K562 (cell line): ENCODE results near the gene CSNK1G1. TPM values are rescaled to one million over a fixed set of nuclear protein-coding genes. Genes with fewer than 3 reads are reported as not detected.
A peak's percentile ranks its signal among the peaks of the same experiment; 100 is the strongest.

ENCODE experiments used
- E2F4 ChIP-seq: sonication (generic); formaldehyde crosslinking; IDR thresholded peaks from 2 replicates; pipeline ENCODE4 v1.8.0; 2022; ENCODE audit warnings: mild to moderate bottlenecking, low read depth, missing genetic modification reagents
- HIVEP1 ChIP-seq: fragments of 250-450 bp; sonication (Bioruptor Pico); IDR thresholded peaks from 2 replicates; pipeline ENCODE4 v1.4.0; 2020; ENCODE audit warnings: mild to moderate bottlenecking
- KLF16 ChIP-seq: IDR thresholded peaks from 2 replicates; pipeline ENCODE4 v1.6.1; 2016; ENCODE audit warnings: antibody characterized with exemption
- L3MBTL2 ChIP-seq: fragments of 450-650 bp; IDR thresholded peaks from 2 replicates; pipeline ENCODE4 v1.6.1; 2016; ENCODE audit warnings: mild to moderate bottlenecking, moderate library complexity
- NFE2 ChIP-seq: IDR thresholded peaks from 2 replicates; pipeline ENCODE4 v1.6.1; 2014; ENCODE audit warnings: antibody characterized with exemption, low read depth
- SOX6 ChIP-seq: fragments of 450-650 bp; IDR thresholded peaks from 2 replicates; pipeline ENCODE4 v1.6.1; 2014; ENCODE audit warnings: mild to moderate bottlenecking
- TBP ChIP-seq: optimal IDR thresholded peaks from 2 replicates; pipeline ENCODE3; 2011; ENCODE audit warnings: low read depth, low read length, improper control_type of control experiment
- THRB ChIP-seq: fragments of 450-650 bp; formaldehyde crosslinking; conservative IDR thresholded peaks from 2 replicates; pipeline ENCODE4 v1.4.0; 2022; ENCODE audit warnings: mild to moderate bottlenecking, missing genetic modification characterization
- ZFPM2 ChIP-seq: fragments of 250-450 bp; sonication (Bioruptor Pico); IDR thresholded peaks from 2 replicates; pipeline ENCODE4 v1.5.1; 2022; ENCODE audit warnings: mild to moderate bottlenecking
- ZNF124 ChIP-seq: sonication (generic); formaldehyde crosslinking; IDR thresholded peaks from 2 replicates; pipeline ENCODE4 v1.8.1; 2022; ENCODE audit warnings: missing genetic modification reagents
- ZNF165 ChIP-seq: fragments of 250-450 bp; sonication (Bioruptor Pico); IDR thresholded peaks from 2 replicates; pipeline ENCODE4 v1.4.0; 2020; ENCODE audit warnings: borderline replicate concordance
- polyA plus RNA-seq, 8 experiments: library from polyadenylated mRNA; depleted of rRNA in 4 of 8; stranded (reverse) in 5 of 8; unstranded in 3 of 8; fragments of >200 nt; fragmentation: Nextera tagmentation in 2 of 8; fragmentation: Illumina TruSeq in 1 of 8; extraction: Ambion mirVana in 2 of 8; extraction: Trizol in 1 of 8; gene quantifications; 2 replicates each; pipeline versions ENCODE4 v1.2.1 to v1.2.3, GENCODE V29; 2011 to 2014; ENCODE audit warnings: inconsistent platforms in 1 of 8, missing spikeins in 1 of 8
- total RNA-seq, 7 experiments: library from RNA; depleted of rRNA in 6 of 7; stranded (reverse); fragments of >200 nt in 6 of 7; fragmentation: Illumina TruSeq in 2 of 7; extraction: Trizol in 2 of 7; gene quantifications; 2 replicates each; pipeline versions ENCODE4 v1.2.1 to v1.2.3, GENCODE V29; 2011 to 2021; ENCODE audit warnings: low replicate concordance in 1 of 7
- TF ChIP-seq, protein P1 (sequence below), 2 experiments: fragments of 450-650 bp; IDR thresholded peaks; 2 replicates each; pipeline ENCODE4 v1.6.1; 2018; ENCODE audit warnings: mild to moderate bottlenecking in 2 of 2, low read depth in 1 of 2; ENCODE audit not compliant: partially characterized antibody in 2 of 2
- TF ChIP-seq, protein P2 (sequence below), 2 experiments: fragments of 450-650 bp; conservative IDR thresholded peaks; 2 replicates each; pipeline ENCODE4 v1.6.1; 2017; ENCODE audit warnings: mild to moderate bottlenecking in 2 of 2, moderate library complexity in 2 of 2
- TF ChIP-seq, protein P3 (sequence below): fragments of 450-650 bp; IDR thresholded peaks from 2 replicates; pipeline ENCODE4 v1.6.1; 2017; ENCODE audit warnings: antibody characterized with exemption, mild to moderate bottlenecking

Gene CSNK1G1
- total and polyA plus RNA-seq, 9 of the 15 experiments (the other 6 are each of a cell fraction or from before 2014, with no cell fraction given) = 4.5 to 18.5 (median 9.5) TPM

DNA sequence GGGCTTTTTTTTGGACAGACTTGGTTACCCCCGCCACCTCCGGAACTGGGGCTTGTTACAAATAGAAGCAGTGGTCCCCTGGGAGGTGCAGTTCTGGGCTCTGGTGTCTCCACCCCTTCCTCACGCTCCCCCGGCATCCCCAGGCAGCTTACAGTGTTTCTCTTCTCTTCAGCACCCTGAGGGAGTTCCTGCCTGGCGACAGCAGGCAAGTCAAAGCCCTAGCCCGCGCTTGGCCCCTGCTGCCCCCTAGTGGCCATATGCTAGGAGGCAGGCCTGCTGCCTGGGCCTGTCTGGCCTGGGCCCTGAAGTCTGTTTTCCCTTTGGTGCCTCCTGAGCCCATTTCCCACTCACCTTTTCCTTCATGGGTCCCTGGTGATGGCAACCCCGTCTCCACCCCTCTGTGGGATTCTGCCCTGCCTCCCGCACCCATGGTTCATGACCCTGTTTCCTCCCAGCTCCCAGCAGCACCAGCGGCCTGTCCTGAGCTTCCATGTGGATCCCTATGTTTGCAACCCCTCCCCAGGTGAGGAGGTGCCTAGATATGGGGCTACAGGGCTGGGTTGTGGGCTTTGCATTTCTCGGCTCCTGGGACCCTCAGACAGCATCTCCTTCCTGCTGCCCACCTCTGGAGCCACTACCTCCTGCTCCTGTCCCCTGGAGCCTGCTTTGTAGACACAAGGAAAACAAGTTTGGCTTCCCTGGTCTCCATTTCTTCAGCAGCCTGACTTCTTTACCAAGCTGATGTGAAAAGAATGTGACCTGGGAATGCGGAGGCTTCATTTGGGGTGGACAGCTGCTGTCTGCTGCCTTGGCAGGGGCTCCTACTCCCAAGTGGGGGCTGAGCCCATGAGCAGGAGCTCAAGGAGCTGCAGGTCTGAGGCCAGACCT is 202.2 kb downstream of the CSNK1G1 start (continued):
- no peak; the same call in 1 of the 2 replicates for TF ChIP-seq THRB (CRISPR knock-in tag)
- no peak for TF ChIP-seq HIVEP1 (CRISPR knock-in tag)
- no peak for TF ChIP-seq NFE2
- peak; percentile 36; the same call in 1 of the 2 replicates for TF ChIP-seq L3MBTL2
- no peak for TF ChIP-seq E2F4 (CRISPR knock-in tag)
- TF ChIP-seq SOX6 = peak; percentile 16; the same call in 1 of the 2 replicates
- TF ChIP-seq, protein P1, sequence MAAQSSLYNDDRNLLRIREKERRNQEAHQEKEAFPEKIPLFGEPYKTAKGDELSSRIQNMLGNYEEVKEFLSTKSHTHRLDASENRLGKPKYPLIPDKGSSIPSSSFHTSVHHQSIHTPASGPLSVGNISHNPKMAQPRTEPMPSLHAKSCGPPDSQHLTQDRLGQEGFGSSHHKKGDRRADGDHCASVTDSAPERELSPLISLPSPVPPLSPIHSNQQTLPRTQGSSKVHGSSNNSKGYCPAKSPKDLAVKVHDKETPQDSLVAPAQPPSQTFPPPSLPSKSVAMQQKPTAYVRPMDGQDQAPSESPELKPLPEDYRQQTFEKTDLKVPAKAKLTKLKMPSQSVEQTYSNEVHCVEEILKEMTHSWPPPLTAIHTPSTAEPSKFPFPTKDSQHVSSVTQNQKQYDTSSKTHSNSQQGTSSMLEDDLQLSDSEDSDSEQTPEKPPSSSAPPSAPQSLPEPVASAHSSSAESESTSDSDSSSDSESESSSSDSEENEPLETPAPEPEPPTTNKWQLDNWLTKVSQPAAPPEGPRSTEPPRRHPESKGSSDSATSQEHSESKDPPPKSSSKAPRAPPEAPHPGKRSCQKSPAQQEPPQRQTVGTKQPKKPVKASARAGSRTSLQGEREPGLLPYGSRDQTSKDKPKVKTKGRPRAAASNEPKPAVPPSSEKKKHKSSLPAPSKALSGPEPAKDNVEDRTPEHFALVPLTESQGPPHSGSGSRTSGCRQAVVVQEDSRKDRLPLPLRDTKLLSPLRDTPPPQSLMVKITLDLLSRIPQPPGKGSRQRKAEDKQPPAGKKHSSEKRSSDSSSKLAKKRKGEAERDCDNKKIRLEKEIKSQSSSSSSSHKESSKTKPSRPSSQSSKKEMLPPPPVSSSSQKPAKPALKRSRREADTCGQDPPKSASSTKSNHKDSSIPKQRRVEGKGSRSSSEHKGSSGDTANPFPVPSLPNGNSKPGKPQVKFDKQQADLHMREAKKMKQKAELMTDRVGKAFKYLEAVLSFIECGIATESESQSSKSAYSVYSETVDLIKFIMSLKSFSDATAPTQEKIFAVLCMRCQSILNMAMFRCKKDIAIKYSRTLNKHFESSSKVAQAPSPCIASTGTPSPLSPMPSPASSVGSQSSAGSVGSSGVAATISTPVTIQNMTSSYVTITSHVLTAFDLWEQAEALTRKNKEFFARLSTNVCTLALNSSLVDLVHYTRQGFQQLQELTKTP (IDR thresholded peaks at IDR 0.05; ENCODE audit: low read depth in 1 of 2, partially characterized antibody in 2 of 2) = no peak
- no peak for TF ChIP-seq ZNF165 (CRISPR knock-in tag)
- peak; percentile 63 for TF ChIP-seq KLF16
- TF ChIP-seq, protein P2, sequence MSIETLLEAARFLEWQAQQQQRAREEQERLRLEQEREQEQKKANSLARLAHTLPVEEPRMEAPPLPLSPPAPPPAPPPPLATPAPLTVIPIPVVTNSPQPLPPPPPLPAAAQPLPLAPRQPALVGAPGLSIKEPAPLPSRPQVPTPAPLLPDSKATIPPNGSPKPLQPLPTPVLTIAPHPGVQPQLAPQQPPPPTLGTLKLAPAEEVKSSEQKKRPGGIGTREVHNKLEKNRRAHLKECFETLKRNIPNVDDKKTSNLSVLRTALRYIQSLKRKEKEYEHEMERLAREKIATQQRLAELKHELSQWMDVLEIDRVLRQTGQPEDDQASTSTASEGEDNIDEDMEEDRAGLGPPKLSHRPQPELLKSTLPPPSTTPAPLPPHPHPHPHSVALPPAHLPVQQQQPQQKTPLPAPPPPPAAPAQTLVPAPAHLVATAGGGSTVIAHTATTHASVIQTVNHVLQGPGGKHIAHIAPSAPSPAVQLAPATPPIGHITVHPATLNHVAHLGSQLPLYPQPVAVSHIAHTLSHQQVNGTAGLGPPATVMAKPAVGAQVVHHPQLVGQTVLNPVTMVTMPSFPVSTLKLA (conservative IDR thresholded peaks at IDR 0.05) = 0 out of 4 replicates have a peak, but pooled peaks of 1 of the 2 experiments have one; percentile 17
- peak; percentile 61; the same call in 1 of the 2 replicates for TF ChIP-seq ZFPM2
- TF ChIP-seq ZNF124 = no peak
- no peak for TF ChIP-seq TBP
- TF ChIP-seq, protein P3, sequence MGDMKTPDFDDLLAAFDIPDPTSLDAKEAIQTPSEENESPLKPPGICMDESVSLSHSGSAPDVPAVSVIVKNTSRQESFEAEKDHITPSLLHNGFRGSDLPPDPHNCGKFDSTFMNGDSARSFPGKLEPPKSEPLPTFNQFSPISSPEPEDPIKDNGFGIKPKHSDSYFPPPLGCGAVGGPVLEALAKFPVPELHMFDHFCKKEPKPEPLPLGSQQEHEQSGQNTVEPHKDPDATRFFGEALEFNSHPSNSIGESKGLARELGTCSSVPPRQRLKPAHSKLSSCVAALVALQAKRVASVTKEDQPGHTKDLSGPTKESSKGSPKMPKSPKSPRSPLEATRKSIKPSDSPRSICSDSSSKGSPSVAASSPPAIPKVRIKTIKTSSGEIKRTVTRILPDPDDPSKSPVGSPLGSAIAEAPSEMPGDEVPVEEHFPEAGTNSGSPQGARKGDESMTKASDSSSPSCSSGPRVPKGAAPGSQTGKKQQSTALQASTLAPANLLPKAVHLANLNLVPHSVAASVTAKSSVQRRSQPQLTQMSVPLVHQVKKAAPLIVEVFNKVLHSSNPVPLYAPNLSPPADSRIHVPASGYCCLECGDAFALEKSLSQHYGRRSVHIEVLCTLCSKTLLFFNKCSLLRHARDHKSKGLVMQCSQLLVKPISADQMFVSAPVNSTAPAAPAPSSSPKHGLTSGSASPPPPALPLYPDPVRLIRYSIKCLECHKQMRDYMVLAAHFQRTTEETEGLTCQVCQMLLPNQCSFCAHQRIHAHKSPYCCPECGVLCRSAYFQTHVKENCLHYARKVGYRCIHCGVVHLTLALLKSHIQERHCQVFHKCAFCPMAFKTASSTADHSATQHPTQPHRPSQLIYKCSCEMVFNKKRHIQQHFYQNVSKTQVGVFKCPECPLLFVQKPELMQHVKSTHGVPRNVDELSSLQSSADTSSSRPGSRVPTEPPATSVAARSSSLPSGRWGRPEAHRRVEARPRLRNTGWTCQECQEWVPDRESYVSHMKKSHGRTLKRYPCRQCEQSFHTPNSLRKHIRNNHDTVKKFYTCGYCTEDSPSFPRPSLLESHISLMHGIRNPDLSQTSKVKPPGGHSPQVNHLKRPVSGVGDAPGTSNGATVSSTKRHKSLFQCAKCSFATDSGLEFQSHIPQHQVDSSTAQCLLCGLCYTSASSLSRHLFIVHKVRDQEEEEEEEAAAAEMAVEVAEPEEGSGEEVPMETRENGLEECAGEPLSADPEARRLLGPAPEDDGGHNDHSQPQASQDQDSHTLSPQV = 0 out of 2 replicates have a peak, but pooled peaks have one; percentile 24
